Esophagus muscularis mucosa (tissue), 3 donors: ENCODE data around the gene LRPPRC.

ENCODE experiments used
- CTCF ChIP-seq, 3 experiments: fragments of 200-600 bp in 2 of 3; fragments of 450-650 bp in 1 of 3; sonication (generic) in 2 of 3; IDR thresholded peaks; one replicate each; pipeline ENCODE4 v1.5.1; 2017 to 2019; ENCODE audit warnings: antibody characterized with exemption in 3 of 3, mild to moderate bottlenecking in 2 of 3, moderate library complexity in 1 of 3
- POLR2A ChIP-seq: fragments of 450-650 bp; IDR thresholded peaks from one replicate; pipeline ENCODE4 v1.6.1; 2017; ENCODE audit warnings: antibody characterized with exemption, moderate library complexity, mild to moderate bottlenecking, low read depth
- POLR2AphosphoS5 ChIP-seq, 2 donors: sonication (generic); formaldehyde crosslinking; IDR thresholded peaks; one replicate each; pipeline ENCODE4 v1.6.1; 2017; ENCODE audit warnings: antibody characterized with exemption in 2 of 2

DNA sequence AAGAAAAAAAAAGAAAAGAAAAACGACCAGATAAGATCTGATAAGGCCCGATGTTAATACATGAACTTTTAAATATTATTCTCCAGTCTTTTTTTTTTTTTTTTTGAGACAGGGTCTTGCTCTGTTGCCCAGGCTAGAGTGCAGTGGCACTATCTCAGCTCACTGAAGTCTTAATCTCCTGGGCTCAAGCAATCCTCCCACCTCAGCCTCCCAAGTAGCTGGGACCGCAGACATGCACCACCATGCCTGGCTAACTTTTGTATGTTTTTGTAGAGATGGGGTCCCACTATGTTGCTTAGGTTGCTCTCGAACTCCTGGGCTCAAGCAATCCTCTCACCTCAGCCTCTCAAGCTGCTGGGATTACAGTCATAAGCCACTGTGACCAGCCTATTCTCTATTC, 158.8 kb downstream of the LRPPRC start:
- no peak for TF ChIP-seq CTCF (IDR thresholded peaks at IDR 0.05)
- TF ChIP-seq POLR2A = no peak
- TF ChIP-seq POLR2AphosphoS5 (IDR thresholded peaks at IDR 0.05) = no peak
